Spleen (tissue), 11 donors: ENCODE results near the gene HCFC1. TPM values are rescaled to one million over a fixed set of nuclear protein-coding genes. Genes with fewer than 3 reads are reported as not detected.

ENCODE experiments used
- DNase-seq: peaks from one replicate; pipeline ENCODE4 v3.0.0-alpha.2; 2020
- H3K27ac ChIP-seq, 8 donors: fragments of 200-600 bp; sonication (generic) in 7 of 8; 1 replicate in 4 of 8; 2 replicates in 4 of 8; pipeline versions ENCODE4 v1.5.0 to v1.8.0; 2016 to 2021; ENCODE audit warnings: inconsistent platforms in 4 of 8, mild to moderate bottlenecking in 4 of 8, moderate library complexity in 1 of 8
- H3K27me3 ChIP-seq, 7 donors: fragments of 200-600 bp; sonication (generic) in 6 of 7; replicated peaks in 1 of 7; 1 replicate in 4 of 7; 2 replicates in 3 of 7; pipeline versions ENCODE4 v1.5.0 to v1.8.0; 2016 to 2021; ENCODE audit warnings: inconsistent platforms in 3 of 7, mild to moderate bottlenecking in 1 of 7
- H3K36me3 ChIP-seq, 6 donors: fragments of 200-600 bp; sonication (generic) in 5 of 6; 1 replicate in 4 of 6; 2 replicates in 2 of 6; pipeline versions ENCODE4 v1.5.0 to v1.8.0; 2016 to 2021; ENCODE audit warnings: inconsistent platforms in 2 of 6
- H3K4me1 ChIP-seq, 6 donors: fragments of 200-600 bp; sonication (generic) in 5 of 6; 1 replicate in 3 of 6; 2 replicates in 3 of 6; pipeline versions ENCODE4 v1.5.0 to v1.8.0; 2016 to 2021; ENCODE audit warnings: inconsistent platforms in 3 of 6
- H3K4me3 ChIP-seq, 8 donors: fragments of 200-600 bp; sonication (generic) in 7 of 8; 1 replicate in 4 of 8; 2 replicates in 4 of 8; pipeline versions ENCODE4 v1.5.0 to v1.8.0; 2016 to 2021; ENCODE audit warnings: inconsistent platforms in 4 of 8, mild to moderate bottlenecking in 4 of 8, moderate library complexity in 2 of 8
- H3K9me3 ChIP-seq, 8 donors: fragments of 200-600 bp; sonication (generic) in 7 of 8; 1 replicate in 4 of 8; 2 replicates in 4 of 8; pipeline versions ENCODE4 v1.5.0 to v1.8.0; 2016 to 2021; ENCODE audit warnings: inconsistent platforms in 4 of 8
- POLR2A ChIP-seq, 3 donors: fragments of 450-650 bp; IDR thresholded peaks; one replicate each; pipeline ENCODE4 v1.5.1; 2017; ENCODE audit warnings: antibody characterized with exemption in 3 of 3, mild to moderate bottlenecking in 1 of 3
- POLR2AphosphoS5 ChIP-seq, 3 donors: sonication (generic); formaldehyde crosslinking; IDR thresholded peaks; one replicate each; pipeline ENCODE4 v1.5.1; 2017; ENCODE audit warnings: antibody characterized with exemption in 3 of 3
- WGBS, 5 donors: extraction: QIAGEN DNeasy Blood & Tissue Kit in 3 of 5; methylation state at CpG; one replicate each; pipeline versions ENCODE4 v1.1.5 to v1.1.7; 2013 to 2018; 5-methylcytosine and 5-hydroxymethylcytosine counted together
- intact Hi-C: fragments of 100-400 bp; cut with DNase I; formaldehyde crosslinking; loops from one replicate; pipeline ENCODE4 v1.15.0; 2023; ENCODE audit warnings: low total_unique reads
- polyA plus RNA-seq, 3 donors: library from polyadenylated mRNA; stranded (reverse); fragments of 200-250 nt; gene quantifications; one replicate each; pipeline ENCODE4 v1.2.1, GENCODE V29; 2013
- total RNA-seq, 7 donors: library from RNA; depleted of rRNA in 3 of 7; stranded (reverse); fragments of >200 nt in 3 of 7; fragmentation: NEBNext Ultra II Directional in 4 of 7; extraction: Animal tissue kit (Norgen Biotek cat#: 25700) in 4 of 7; gene quantifications; one replicate each; pipeline versions ENCODE4 v1.1.0 to v1.2.1, GENCODE V29; 2016 to 2021
- TF ChIP-seq, protein P1 (sequence below), 11 experiments: fragments of 200-600 bp in 7 of 11; fragments of 450-650 bp in 4 of 11; sonication (generic) in 4 of 11; IDR thresholded peaks in 8 of 11; conservative IDR thresholded peaks in 3 of 11; 1 replicate in 7 of 11; 2 replicates in 4 of 11; pipeline versions ENCODE4 v1.4.0 to v1.8.0; 2016 to 2021; ENCODE audit warnings: antibody characterized with exemption in 11 of 11, inconsistent platforms in 4 of 11, mild to moderate bottlenecking in 1 of 11
- donor health status: healthy with polysubstance abuse.
- donor health status: DM: no; HTN: no; CAD: no; lungs with moderate emphysema.
- donor health status: DM: no; HTN: no; CAD: no.
- donor health status: Bipolar disorder and iron deficiency.
- donor health status: healthy.
- donor health status: DM: no; HTN: no; CAD: no.
- donor health status: DM: yes; HTN: yes; CAD: no.

Gene HCFC1
- total and polyA plus RNA-seq, 10 donors = 9.5 to 86.5 (median 60.8) TPM

DNA sequence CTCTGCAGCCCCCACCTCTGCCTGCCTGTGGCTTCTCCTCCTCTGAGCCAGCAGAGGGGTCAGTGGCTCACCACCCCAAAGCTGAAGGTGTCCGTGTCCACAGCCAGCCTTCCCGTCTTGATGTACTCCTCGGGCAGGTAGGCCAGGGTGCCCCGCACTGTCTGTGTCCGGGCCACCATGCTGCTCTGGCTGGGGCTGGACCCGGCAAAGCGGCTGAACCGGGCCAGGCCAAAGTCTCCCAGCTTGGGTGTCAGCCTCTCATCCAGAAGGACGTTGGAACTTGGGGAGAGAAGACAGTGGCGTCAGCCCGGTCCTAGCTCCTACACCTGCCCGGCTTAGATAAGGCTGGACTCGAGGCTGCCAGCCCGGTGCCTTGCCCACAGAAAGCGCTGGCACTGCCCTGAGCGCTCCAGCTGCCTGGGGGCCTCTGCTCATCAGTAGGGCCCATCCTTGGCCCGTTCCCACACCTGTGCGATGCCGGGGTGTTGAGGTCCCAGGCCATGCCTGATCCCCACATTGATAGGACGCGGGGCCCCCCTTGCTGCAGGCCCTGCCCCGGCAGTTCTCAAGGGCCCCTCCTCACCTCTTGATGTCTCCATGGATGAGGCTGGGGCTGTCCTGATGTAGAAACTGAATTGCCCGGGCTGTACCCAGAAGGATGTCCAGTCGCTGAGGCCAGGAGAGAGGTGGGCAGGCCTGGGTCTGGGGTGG is 44.9 kb upstream of the HCFC1 start:
- intact Hi-C loops = no loop called here
- Histone ChIP-seq H3K27me3 (peaks cover 0 to 6% (median 0%) of the 10 kb centered on the region in 7 donors), H3K36me3 (peaks cover 0 to 69% (median 27%) of the 10 kb centered on the region in 6 donors), H3K4me1 (peaks cover 0 to 79% (median 33%) of the 10 kb centered on the region in 6 donors), H3K27ac (peak overlapping the region in 1 of 8 donors; percentile 14), H3K4me3 (no peak overlapping the region), H3K9me3 (no peaks in the 10 kb centered on the region)
- WGBS, 5 donors = 85 to 94% (median 93%) methylated on average over 6 to 24 of the region's 24 CpGs
- no peak for TF ChIP-seq POLR2AphosphoS5 (IDR thresholded peaks at IDR 0.05)
- no peak for TF ChIP-seq POLR2A (IDR thresholded peaks at IDR 0.05)
- TF ChIP-seq, protein P1, sequence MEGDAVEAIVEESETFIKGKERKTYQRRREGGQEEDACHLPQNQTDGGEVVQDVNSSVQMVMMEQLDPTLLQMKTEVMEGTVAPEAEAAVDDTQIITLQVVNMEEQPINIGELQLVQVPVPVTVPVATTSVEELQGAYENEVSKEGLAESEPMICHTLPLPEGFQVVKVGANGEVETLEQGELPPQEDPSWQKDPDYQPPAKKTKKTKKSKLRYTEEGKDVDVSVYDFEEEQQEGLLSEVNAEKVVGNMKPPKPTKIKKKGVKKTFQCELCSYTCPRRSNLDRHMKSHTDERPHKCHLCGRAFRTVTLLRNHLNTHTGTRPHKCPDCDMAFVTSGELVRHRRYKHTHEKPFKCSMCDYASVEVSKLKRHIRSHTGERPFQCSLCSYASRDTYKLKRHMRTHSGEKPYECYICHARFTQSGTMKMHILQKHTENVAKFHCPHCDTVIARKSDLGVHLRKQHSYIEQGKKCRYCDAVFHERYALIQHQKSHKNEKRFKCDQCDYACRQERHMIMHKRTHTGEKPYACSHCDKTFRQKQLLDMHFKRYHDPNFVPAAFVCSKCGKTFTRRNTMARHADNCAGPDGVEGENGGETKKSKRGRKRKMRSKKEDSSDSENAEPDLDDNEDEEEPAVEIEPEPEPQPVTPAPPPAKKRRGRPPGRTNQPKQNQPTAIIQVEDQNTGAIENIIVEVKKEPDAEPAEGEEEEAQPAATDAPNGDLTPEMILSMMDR (IDR thresholded peaks at IDR 0.05 in 8 of 11, conservative IDR thresholded peaks at IDR 0.05 in 3 of 11) = no peak
- DNase-seq = no peak

GRCh38 chrX:154015581-154016264 is 44.1 kb upstream of the HCFC1 start:
- no peak for TF ChIP-seq POLR2A (IDR thresholded peaks at IDR 0.05)
- TF ChIP-seq, protein P1 (IDR thresholded peaks at IDR 0.05 in 8 of 11, conservative IDR thresholded peaks at IDR 0.05 in 3 of 11) = no peak
- peak in 1 of 3 donors; percentile 11 for TF ChIP-seq POLR2AphosphoS5 (IDR thresholded peaks at IDR 0.05)
- Histone ChIP-seq H3K36me3 (peaks cover 0 to 77% (median 27%) of the 10 kb centered on the region in 6 donors), H3K9me3 (no peaks in the 10 kb centered on the region), H3K27me3 (peaks cover 0 to 6% (median 0%) of the 10 kb centered on the region in 7 donors), H3K4me1 (peaks cover 0 to 75% (median 27%) of the 10 kb centered on the region in 6 donors), H3K27ac (peak overlapping the region in 1 of 8 donors; percentile 14), H3K4me3 (no peak overlapping the region)
- WGBS, 5 donors = 86 to 93% (median 87%) methylated on average over 14 to 16 of the region's 16 CpGs; no CpG with 5 or more reads in 1 of the 5 donors
- intact Hi-C loops = no loop called here
- no peak for DNase-seq

GRCh38 chrX:154014429-154015380 is 43.1 kb upstream of the HCFC1 start:
- peaks cover 0 to 6% (median 0%) of the 10 kb centered on the region in 7 donors for H3K27me3 ChIP-seq
- intact Hi-C loops = no loop called here
- H3K4me3 ChIP-seq = no peak overlapping the region
- peaks cover 0 to 80% (median 23%) of the 10 kb centered on the region in 6 donors for H3K4me1 ChIP-seq
- TF ChIP-seq, protein P1 (IDR thresholded peaks at IDR 0.05 in 8 of 11, conservative IDR thresholded peaks at IDR 0.05 in 3 of 11) = no peak
- TF ChIP-seq POLR2A (IDR thresholded peaks at IDR 0.05) = no peak
- no peak for TF ChIP-seq POLR2AphosphoS5 (IDR thresholded peaks at IDR 0.05)
- H3K36me3 ChIP-seq = peaks cover 0 to 86% (median 27%) of the 10 kb centered on the region in 6 donors
- H3K9me3 ChIP-seq = no peaks in the 10 kb centered on the region
- peak overlapping the region in 1 of 8 donors; percentile 33 for H3K27ac ChIP-seq
- 80 to 92% (median 84%) methylated on average over 8 to 24 of the region's 24 CpGs for WGBS, 5 donors
- no peak for DNase-seq
